HG03045 (cell line): ENCODE measurements around the gene TIMP3.

Experiments used
- ATAC-seq: cut with Tn5 transposase; IDR thresholded peaks from one replicate; pipeline ENCODE4 v1.9.1; 2021; ENCODE audit warnings: mild to moderate bottlenecking, moderate library complexity; ENCODE audit not compliant: unreplicated experiment

TIMP3 gene

DNA sequence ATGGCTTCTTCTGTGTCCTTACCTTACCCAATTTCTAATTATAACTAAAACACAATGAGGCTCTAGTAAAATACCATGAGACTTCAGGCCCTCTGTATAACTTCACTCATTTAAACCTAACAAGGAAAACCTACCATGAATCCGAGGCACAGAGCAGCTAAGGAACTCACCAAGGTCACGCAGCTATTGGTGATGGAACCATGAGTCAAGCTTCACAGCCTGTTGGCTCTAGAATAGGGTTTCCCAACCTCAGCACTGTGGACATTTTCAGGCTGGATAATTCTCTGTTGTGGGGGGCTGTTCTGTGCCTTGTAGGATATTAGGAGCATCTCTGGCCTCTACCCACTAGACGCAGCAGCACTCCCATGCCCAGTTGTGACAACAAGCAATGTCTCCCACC lies 75.7 kb downstream of the TIMP3 start:
- ATAC-seq, result no peak

DNA sequence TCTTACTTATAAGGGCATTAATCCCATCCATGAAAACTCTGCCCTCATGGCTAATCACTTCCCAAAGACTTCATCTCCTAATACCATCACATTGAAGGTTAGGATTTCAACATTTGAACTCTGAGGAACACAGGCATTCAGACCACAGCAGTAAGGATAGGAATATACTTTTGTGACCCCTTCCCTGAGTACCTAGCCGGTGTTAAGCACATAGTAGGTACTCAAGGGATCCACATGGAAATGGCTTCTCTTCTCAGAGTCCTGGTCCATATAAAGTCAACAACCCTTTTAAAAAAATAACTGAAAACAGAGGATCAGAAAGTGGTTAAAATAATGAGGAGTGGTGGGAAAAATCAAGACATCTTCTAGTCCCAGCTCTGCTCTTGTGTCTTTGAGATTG lies 78.0 kb downstream of the TIMP3 start:
- no peak for ATAC-seq

DNA sequence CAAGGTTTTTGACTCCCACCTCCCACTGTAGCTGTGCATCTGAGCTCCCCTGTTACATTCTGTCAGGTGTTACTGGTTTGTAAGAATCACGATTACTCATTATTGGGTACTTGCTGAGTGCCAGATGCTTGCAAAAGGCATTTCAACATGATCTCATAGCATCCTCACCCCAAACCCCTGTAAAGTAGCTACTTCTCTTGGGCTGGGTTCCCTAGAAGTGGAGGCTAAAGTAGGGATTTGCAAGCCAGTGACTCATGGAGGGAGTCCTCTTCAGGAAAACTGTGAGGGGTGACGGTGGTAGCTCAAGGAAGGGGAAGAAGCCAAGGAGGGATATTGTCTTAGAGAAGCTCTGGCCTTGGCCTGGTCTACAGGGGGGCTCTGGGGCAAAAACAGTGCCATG lies 78.6 kb downstream of the TIMP3 start:
- no peak for ATAC-seq

GRCh38 chr22:32880505-32880892 lies 79.0 kb downstream of the TIMP3 start:
- no peak for ATAC-seq

DNA sequence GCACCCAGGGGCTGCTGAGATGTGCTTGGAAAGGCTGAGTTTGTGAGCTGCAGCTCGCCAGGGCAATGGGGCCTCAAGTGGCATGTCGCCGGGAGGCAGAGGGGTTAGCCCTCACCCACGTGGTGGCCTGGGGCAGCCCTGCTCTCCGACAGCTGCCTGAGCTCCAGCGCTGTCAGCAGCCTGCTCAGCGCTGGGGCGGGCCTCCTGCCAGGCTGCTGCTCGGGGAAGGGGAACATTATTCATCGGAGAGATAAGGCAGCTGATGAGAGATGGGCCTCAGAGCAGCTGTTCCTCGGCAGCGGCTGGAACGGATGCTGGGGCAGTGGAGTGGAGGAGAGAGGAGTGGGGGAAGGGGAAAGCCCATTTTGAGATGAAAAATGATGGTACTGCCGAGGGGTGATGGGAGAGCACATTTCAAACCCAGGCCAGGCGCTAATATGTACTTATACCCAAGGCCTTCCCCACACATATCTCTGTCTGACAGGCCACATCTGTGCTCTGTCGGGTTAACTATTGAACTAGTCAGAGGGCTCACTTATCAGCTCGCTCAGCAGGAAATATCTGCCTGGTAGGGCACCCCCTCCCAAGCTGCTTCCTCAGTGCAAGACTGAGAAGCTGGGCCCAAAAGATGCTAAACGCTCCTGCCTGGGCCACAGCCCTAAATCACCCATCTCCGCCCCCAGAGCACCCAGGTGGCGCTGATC lies 79.5 kb downstream of the TIMP3 start:
- no peak for ATAC-seq

GRCh38 chr22:32882360-32882755 lies 80.9 kb downstream of the TIMP3 start:
- ATAC-seq, result no peak

DNA sequence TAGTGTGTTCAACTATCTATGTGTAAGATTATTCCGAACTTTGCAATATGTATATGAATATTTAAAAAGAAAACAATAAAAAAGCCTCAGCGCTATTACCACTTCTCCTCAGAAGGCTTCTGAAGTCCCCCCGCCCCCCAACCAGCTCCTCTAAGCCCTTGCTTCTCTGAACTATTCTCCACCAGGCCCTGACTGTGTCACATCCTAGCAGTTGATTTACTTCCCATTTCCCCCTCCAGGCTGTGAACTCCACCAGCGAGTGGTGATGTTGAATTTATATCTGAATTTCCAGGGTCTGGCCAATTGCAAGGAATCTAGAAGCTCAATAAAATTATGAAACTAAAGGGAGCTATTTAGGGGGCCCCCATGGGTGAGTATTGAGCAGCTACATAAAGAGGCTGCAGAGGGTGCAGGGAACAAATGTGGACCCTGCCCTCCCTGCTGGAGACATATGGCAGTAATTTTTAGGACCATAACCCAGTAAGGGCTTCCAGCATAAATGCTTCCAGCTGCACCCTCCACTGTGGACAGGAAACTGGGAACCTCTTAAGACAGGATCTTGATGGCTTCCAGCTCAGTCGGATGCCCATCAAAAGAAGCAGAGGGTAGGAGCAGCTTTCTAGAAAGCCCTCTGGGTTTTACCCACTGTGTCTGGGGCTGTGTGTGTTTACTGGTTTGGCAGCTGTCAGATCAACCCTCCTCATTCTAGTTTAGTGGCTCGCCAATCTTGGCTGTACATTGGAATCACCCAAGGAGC lies 81.4 kb downstream of the TIMP3 start:
- no peak for ATAC-seq

- no peak for ATAC-seq
These were observed 85.9 kb downstream of the TIMP3 start for GRCh38 chr22:32887324-32887980.

- ATAC-seq, result no peak
These were observed 87.5 kb downstream of the TIMP3 start for GRCh38 chr22:32888976-32889375.

DNA sequence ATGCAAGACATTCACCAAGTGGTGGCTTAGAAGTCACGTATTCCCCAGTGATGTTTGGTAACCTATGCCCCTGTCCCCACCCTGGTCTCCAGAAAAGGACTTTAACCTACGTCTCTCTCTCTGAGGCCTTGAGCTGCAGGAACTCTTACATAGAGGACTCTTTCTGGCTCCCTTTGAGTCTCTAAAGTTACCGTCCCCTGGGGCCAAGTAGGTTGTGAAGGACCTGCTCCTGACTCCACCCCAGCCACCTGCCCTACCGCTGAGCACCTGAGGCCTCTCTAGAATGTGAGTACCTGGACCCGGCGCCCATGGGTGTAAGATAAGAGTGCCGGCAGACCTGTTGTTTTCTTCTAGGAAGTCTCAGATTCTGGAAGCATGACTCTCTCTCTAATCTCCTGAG lies 95.4 kb downstream of the TIMP3 start:
- ATAC-seq, result no peak

GRCh38 chr22:32897400-32897799 lies 95.9 kb downstream of the TIMP3 start:
- no peak for ATAC-seq

DNA sequence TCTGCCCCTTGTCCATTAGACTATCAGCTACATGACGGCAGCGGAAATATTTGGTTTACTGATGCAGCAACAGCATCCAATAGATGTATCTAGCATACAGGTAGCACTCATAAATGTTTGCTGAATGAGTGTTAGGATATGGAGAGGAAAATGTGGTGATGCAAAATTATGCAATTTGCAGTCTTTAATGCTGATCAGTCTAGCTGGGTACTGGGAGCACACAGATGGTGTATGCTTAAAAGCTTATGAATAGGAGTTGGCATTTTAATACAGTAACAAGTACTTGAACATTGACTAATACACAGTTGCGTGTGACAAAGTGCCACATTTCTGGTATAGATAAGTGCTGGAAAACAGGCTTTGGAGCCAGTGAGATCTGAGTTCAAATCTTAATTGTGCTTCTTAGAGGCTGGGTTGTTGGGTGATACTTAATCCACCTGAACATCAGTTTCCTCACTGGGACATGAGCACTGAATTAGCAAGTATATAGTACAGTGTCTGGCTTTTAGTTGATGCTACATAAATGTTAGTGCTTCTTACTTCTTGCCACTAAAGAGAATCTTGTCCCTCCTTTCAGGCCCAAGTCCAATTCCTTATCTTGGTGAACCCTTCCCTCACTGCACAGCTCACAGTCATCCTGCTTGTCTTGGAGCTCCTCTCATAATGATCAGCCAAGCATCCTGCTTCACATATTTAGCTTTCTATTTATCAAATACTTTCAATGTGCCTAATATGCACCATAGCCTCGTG lies 99.6 kb downstream of the TIMP3 start:
- ATAC-seq, result no peak

GRCh38 chr22:32901925-32902324 lies 100.4 kb downstream of the TIMP3 start:
- no peak for ATAC-seq

DNA sequence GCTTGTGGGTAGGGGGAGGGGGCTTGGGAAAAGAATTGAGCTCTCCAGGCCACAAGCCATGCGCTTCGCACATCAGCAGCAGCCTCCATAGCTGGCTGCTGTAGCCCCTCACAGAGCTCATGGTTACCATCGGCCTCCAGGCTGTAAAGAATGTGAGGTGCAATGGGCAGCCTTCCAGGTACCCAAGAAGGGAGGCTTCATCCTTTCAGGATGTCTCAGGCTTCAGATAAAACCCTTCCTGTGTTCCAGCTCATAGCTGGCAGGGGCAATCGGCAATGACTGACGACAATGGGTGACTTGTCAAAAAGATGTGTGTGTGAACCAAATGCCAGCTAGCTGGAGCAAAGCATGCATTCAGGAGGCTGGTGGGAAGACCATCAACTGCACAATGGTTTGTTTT lies 102.0 kb downstream of the TIMP3 start:
- no peak for ATAC-seq

DNA sequence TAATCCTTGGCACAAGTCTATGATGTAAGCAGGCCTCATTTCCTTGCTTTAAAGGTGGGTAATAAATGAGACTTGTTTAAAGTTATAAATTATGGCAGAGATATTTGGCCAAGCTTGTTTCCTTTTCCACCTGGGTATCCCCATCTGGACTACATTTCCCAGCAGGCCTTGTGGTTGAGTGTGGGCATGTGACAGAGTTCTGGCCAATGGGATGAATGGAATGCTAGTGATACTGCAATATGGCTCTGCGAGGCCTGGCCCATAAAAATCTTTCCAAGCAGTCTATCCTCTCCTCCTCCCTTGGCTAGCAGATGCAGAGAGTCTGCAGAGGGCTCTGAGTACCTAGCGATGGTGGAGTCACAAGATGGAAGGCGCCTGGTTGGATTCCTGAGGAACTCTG lies 102.5 kb downstream of the TIMP3 start:
- no peak for ATAC-seq

- ATAC-seq, result no peak
These were observed 103.9 kb downstream of the TIMP3 start for GRCh38 chr22:32905400-32905799.

GRCh38 chr22:32909581-32910428 lies 108.3 kb downstream of the TIMP3 start:
- no peak for ATAC-seq

DNA sequence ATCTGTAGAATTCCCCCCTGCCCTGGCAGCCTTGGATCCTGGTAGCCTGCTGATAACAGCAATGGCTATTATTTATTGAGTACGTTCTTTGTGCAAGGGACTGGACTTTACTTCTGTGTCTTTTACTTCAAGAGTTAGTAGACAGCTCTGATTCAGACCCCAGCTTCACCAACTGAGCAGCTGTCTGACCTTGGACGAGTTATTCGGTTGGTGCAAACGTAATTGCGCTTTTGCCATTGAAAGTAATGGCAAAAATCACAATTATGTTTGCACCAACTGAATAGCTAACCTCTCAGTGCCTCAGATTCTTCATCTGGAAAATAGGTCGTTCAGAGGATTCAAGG lies 108.9 kb downstream of the TIMP3 start:
- ATAC-seq, result no peak

DNA sequence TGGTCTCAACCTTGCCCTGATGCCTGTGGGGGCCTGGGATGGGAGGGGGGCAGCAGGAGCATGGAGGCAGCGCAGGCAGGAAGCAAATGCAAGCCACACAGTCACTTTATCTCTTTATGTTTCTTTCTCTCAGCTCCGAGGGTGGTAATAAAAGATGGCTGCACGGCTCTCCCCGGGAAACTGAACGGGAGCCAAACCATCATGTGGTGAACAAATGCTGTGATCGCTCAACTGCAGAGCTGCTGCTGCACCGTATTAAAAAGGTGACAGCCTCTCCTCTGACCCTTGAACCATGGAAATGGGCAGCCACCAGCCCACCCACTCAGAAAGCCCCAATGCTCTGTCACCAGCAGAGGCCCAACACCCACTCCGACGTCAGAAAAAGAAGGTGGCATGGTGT lies 110.0 kb downstream of the TIMP3 start:
- no peak for ATAC-seq
